ENCODE results near the gene ATOH8.
"Not testable (repeated sequence)": the region's sequence is repeated elsewhere in the genome, so short reads cannot be mapped to it uniquely, and the experiment has no call there.

- TF ChIP-seq CTCF (IDR thresholded peaks at IDR 0.05); EZH2 (IDR thresholded peaks at IDR 0.05; ENCODE audit: borderline replicate concordance, insufficient read depth, low read depth, low read length, poor library complexity, severe bottlenecking): not testable (repeated sequence)
Measured at GRCh38 chr2:85829394-85829793, 75.6 kb downstream of the ATOH8 start.
